Measurements from ENCODE around the gene ZBTB9. TPM values are rescaled to one million over a fixed set of nuclear protein-coding genes. Genes with fewer than 3 reads are reported as not detected.

Gene ZBTB9
- 10.5 to 11.9 TPM (median 11.8 TPM) in 5 replicates for total RNA-seq (2022; extraction: Qiagen RNA extraction)

GRCh38 chr6:33454009-33454946, at the start of gene ZBTB9:
Gene ZBTB9 (plus strand): TSS chr6:33454576. CDS start chr6:33455101, 525 bp downstream.

GRCh38 chr6:33410711-33411631, 43.4 kb upstream of the ZBTB9 start, which contains the start of gene PHF1:
Gene PHF1 (plus strand): TSS chr6:33411014. CDS start chr6:33412264, 1,250 bp downstream.

GRCh38 chr6:33417903-33418689, 36.3 kb upstream of the ZBTB9 start, which contains the start of gene CUTA:
Gene CUTA (minus strand): TSS chr6:33418107. CDS start chr6:33418000, 107 bp downstream.

GRCh38 chr6:33419580-33420490, 34.5 kb upstream of the ZBTB9 start, which contains the start of gene SYNGAP1:
Gene SYNGAP1 (plus strand): TSS chr6:33420065. CDS start chr6:33420265, 200 bp downstream.

Other genes with a start within 250 kb of the ZBTB9 start
- 12.9 to 17.5 TPM (median 16.9 TPM) in 5 replicates for gene HSD17B8, start 249.9 kb upstream of the ZBTB9 start, total RNA-seq (2022; extraction: Qiagen RNA extraction)
- gene RING1, start 246.1 kb upstream of the ZBTB9 start, total RNA-seq (2022; extraction: Qiagen RNA extraction) = 19.3 to 27.2 TPM (median 25.7 TPM) in 5 replicates
- 14.1 to 20.3 TPM (median 17.1 TPM) in 5 replicates for gene VPS52, start 182.7 kb upstream of the ZBTB9 start, total RNA-seq (2022; extraction: Qiagen RNA extraction)
- 2,485 to 2,639 TPM (median 2,575 TPM) in 5 replicates for gene RPS18, start 182.5 kb upstream of the ZBTB9 start, total RNA-seq (2022; extraction: Qiagen RNA extraction)
- 0.42 to 0.93 TPM (median 0.72 TPM) in 5 replicates for gene B3GALT4, start 177.5 kb upstream of the ZBTB9 start, total RNA-seq (2022; extraction: Qiagen RNA extraction)
- 55.2 to 60.7 TPM (median 56.9 TPM) in 5 replicates for gene WDR46, start 165.3 kb upstream of the ZBTB9 start, total RNA-seq (2022; extraction: Qiagen RNA extraction)
- 98.0 to 128 TPM (median 112 TPM) in 5 replicates for gene PFDN6, start 165.0 kb upstream of the ZBTB9 start, total RNA-seq (2022; extraction: Qiagen RNA extraction)
- 11.1 to 16.5 TPM (median 15.2 TPM) in 5 replicates for gene RGL2, start 155.6 kb upstream of the ZBTB9 start, total RNA-seq (2022; extraction: Qiagen RNA extraction)
- 39.1 to 43.3 TPM (median 40.3 TPM) in 5 replicates for gene TAPBP, start 140.5 kb upstream of the ZBTB9 start, total RNA-seq (2022; extraction: Qiagen RNA extraction)
- gene ZBTB22, start 136.8 kb upstream of the ZBTB9 start, total RNA-seq (2022; extraction: Qiagen RNA extraction) = 2.3 to 4.3 TPM (median 4.1 TPM) in 5 replicates
- gene DAXX, start 131.6 kb upstream of the ZBTB9 start, total RNA-seq (2022; extraction: Qiagen RNA extraction) = 34.7 to 45.1 TPM (median 36.7 TPM) in 5 replicates
- 41.3 to 47.9 TPM (median 45.8 TPM) in 5 replicates for gene KIFC1, start 62.8 kb upstream of the ZBTB9 start, total RNA-seq (2022; extraction: Qiagen RNA extraction)
- 12.9 to 20.5 TPM (median 18.7 TPM) in 5 replicates for gene PHF1, start 43.6 kb upstream of the ZBTB9 start, total RNA-seq (2022; extraction: Qiagen RNA extraction)
- 179 to 238 TPM (median 212 TPM) in 5 replicates for gene CUTA, start 36.5 kb upstream of the ZBTB9 start, total RNA-seq (2022; extraction: Qiagen RNA extraction)
- 3.2 to 6.4 TPM (median 5.2 TPM) in 5 replicates for gene SYNGAP1, start 34.5 kb upstream of the ZBTB9 start, total RNA-seq (2022; extraction: Qiagen RNA extraction)
- 34.0 to 41.4 TPM (median 39.6 TPM) in 5 replicates for gene BAK1, start 125.7 kb downstream of the ZBTB9 start, total RNA-seq (2022; extraction: Qiagen RNA extraction)
- gene ITPR3, start 166.7 kb downstream of the ZBTB9 start, total RNA-seq (2022; extraction: Qiagen RNA extraction) = 31.9 to 49.4 TPM (median 42.7 TPM) in 5 replicates

Data from A549 treated with CORT108297 at 1 μM for 4 hours (cell line).